ENCODE measurements around the gene LRP2.

The LRP2 gene

GRCh38 chr2:169082995-169083394 lies 279.3 kb downstream of the LRP2 start:
- FAIRE-seq = no peak

- FAIRE-seq = no peak
Measured at GRCh38 chr2:169081551-169081950, 280.8 kb downstream of the LRP2 start.

GRCh38 chr2:169080250-169081069 lies 281.9 kb downstream of the LRP2 start:
- FAIRE-seq = no peak

- no peak for FAIRE-seq
Measured at GRCh38 chr2:169077674-169078240, 284.6 kb downstream of the LRP2 start.
